Measurements from ENCODE around the gene BAZ1A.

BAZ1A gene

DNA sequence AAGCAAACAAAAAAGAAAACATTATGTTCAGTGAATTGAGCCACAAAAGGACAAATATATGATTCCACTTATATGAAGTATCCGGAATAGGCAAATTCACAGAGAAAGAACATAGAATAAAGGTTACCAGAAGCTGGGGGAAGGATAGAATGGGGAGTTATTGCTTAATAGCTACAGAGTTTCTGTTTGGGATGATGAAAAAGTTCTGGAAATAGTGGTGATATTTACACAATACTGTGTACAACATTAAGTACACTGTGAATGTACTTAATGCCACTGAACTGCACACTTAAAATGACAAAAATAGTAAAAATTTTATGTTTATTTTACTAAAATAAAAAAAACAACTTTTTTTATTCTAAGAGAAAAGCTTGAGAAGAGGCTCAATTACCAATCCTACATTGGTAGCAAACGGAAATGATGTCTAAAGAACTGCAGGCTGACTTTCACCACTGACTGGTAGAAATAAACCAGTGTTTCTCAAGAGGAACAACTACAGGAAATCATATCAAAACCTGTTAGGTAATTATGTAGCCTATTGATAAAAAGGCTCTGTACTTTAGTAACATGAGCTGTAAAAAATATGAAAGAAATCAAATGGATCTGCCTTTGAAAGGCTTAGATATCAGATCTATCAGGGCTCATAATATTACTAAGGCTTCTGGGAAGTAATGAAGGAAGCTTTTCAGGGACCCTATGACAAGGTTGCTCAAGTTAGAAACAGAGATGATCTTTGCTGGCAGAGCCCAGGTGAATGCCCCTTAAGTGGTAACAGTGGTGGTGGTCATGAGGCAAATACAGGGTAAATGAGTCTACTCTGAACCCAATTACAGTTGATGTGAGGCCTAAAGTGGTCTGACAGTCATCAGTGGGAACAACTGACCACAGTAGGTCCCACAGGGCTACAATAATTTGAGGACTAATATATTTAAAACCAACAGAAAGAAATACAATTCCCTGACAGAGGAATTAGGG, 41.3 kb downstream of the BAZ1A start:
- TF ChIP-seq FOXP2 (optimal IDR thresholded peaks at IDR 0.05; ENCODE audit: borderline replicate concordance, extremely low read depth, extremely low read length, insufficient read depth) (no peak), POLR2AphosphoS5 (IDR thresholded peaks at IDR 0.05; ENCODE audit: low read depth, low read length) (no peak), TAF1 (IDR thresholded peaks at IDR 0.05; ENCODE audit: borderline replicate concordance, insufficient read depth, low read length) (no peak), REST (IDR thresholded peaks at IDR 0.05; ENCODE audit: insufficient read depth in 1 of 2, low read depth in 2 of 2, low read length in 2 of 2) (no peak), SIN3A (IDR thresholded peaks at IDR 0.05; ENCODE audit: borderline replicate concordance, insufficient read depth, low read length) (no peak)

- TF ChIP-seq REST (IDR thresholded peaks at IDR 0.05; ENCODE audit: insufficient read depth in 1 of 2, low read depth in 2 of 2, low read length in 2 of 2) = no peak
- TF ChIP-seq SIN3A (IDR thresholded peaks at IDR 0.05; ENCODE audit: borderline replicate concordance, insufficient read depth, low read length) = no peak
- TF ChIP-seq POLR2AphosphoS5 (IDR thresholded peaks at IDR 0.05; ENCODE audit: low read depth, low read length) = no peak
- no peak for TF ChIP-seq TAF1 (IDR thresholded peaks at IDR 0.05; ENCODE audit: borderline replicate concordance, insufficient read depth, low read length)
- no peak for TF ChIP-seq FOXP2 (optimal IDR thresholded peaks at IDR 0.05; ENCODE audit: borderline replicate concordance, extremely low read depth, extremely low read length, insufficient read depth)
Measured at GRCh38 chr14:34826661-34827060, 48.5 kb downstream of the BAZ1A start.

DNA sequence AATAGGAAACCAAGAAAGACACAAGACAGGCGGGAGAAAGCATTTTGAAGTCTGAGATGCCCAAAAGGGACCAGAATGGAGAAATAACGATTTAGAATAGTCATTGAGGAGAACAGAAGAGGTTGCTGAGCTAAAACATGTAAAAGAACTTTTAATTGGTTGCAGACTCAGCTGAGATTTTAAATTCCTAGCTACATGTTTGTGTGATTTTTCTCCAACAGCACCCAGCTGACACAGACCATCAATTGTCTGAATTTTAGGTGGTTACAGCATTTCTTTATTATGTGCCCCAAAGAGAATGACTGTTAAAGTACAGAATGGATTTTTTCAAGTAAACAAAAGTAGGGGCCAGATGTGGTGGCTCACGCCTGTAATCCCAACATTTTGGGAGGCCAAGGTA, 50.3 kb downstream of the BAZ1A start:
- TF ChIP-seq TAF1 (IDR thresholded peaks at IDR 0.05; ENCODE audit: borderline replicate concordance, insufficient read depth, low read length) = no peak

DNA sequence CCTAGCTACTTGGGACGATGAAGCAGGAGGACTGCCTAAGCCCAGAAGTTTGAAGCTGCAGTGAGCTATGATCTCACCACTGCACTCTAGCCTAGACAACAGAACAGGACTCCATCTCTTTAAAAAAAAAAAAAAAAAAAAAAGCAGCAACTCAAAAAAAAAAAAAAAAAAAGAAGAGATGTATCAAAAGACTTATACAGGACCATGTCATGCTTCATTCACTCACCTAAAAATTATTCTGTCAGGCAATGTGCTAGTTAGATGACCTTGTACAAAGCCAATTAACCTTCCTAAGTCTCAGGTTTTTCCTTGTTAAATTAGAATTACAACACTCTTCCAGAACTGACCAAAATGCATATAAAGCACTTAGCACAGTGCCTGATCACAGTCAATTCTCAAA, 50.9 kb downstream of the BAZ1A start:
- no peak for TF ChIP-seq FOXP2 (optimal IDR thresholded peaks at IDR 0.05; ENCODE audit: borderline replicate concordance, extremely low read depth, extremely low read length, insufficient read depth)
- no peak for TF ChIP-seq REST (IDR thresholded peaks at IDR 0.05; ENCODE audit: insufficient read depth in 1 of 2, low read depth in 2 of 2, low read length in 2 of 2)
- no peak for TF ChIP-seq SIN3A (IDR thresholded peaks at IDR 0.05; ENCODE audit: borderline replicate concordance, insufficient read depth, low read length)

DNA sequence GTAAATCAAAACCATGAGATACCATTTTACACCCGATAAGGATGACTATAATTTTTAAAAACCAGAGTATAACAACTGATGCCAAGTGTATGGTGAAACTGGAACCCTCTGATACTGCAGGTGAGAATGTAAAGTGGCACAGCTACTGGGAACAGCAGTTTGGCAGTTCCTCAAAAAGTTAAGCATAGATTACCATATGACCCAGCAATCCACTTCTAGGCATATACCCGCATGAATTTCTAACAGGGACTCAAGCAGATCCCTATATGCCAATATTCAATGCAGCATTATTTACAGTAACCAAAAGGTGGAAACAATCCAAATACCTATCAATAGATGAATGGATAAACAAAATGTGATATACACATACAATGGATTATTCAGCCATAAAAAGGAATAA, 57.4 kb downstream of the BAZ1A start:
- TF ChIP-seq REST (IDR thresholded peaks at IDR 0.05; ENCODE audit: insufficient read depth in 1 of 2, low read depth in 2 of 2, low read length in 2 of 2) (no peak), SIN3A (IDR thresholded peaks at IDR 0.05; ENCODE audit: borderline replicate concordance, insufficient read depth, low read length) (no peak), POLR2AphosphoS5 (IDR thresholded peaks at IDR 0.05; ENCODE audit: low read depth, low read length) (no peak), TAF1 (IDR thresholded peaks at IDR 0.05; ENCODE audit: borderline replicate concordance, insufficient read depth, low read length) (no peak), FOXP2 (optimal IDR thresholded peaks at IDR 0.05; ENCODE audit: borderline replicate concordance, extremely low read depth, extremely low read length, insufficient read depth) (no peak)
